ENCODE measurements around the gene GLIPR1L1.

- TF ChIP-seq POLR2A (IDR thresholded peaks at IDR 0.05) (no peak), CTCF (IDR thresholded peaks at IDR 0.05) (no peak), POLR2AphosphoS5 (IDR thresholded peaks at IDR 0.05) (no peak)
Measured at GRCh38 chr12:75361408-75361807, 26.9 kb downstream of the GLIPR1L1 start.
